Measurements from ENCODE around the gene TNIK.

The TNIK gene

GRCh38 chr3:171229173-171229572 is 231.0 kb downstream of the TNIK start:
- TF ChIP-seq CTCF (IDR thresholded peaks at IDR 0.05; ENCODE audit: borderline replicate concordance, control extremely low read depth, extremely low read depth, insufficient read depth, missing control alignments), result no peak
- no peak for DNase-seq (ENCODE audit: low spot score)
- in situ Hi-C loops (cut with MboI; ENCODE audit: low sequenced_read_pairs, unreplicated experiment), result no loop called here

- in situ Hi-C loops (cut with MboI; ENCODE audit: low sequenced_read_pairs, unreplicated experiment), result no loop called here
- TF ChIP-seq CTCF (IDR thresholded peaks at IDR 0.05; ENCODE audit: borderline replicate concordance, control extremely low read depth, extremely low read depth, insufficient read depth, missing control alignments), result no peak
- no peak for DNase-seq (ENCODE audit: low spot score)
Measured at GRCh38 chr3:171228240-171228639, 232.0 kb downstream of the TNIK start.

DNA sequence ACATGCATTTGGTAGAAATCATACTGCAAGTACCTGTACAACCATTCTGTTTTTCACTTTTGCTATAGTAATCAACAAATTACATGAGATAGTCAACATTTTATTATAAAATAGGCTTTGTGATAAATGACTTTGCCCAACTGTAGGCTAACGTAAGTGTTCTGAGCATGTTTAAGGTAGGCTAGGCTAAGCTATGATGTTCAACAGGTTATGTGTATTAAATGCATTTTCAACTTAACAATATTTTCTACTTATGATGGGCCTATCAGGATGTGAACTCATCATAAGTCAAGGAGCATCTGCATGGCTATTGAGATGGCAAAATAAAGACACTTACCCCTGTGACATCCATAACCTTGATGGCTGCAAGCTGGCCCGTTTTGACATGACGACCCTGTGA is 232.4 kb downstream of the TNIK start:
- no peak for TF ChIP-seq CTCF (IDR thresholded peaks at IDR 0.05; ENCODE audit: borderline replicate concordance, control extremely low read depth, extremely low read depth, insufficient read depth, missing control alignments)
- DNase-seq (ENCODE audit: low spot score), result no peak
- in situ Hi-C loops (cut with MboI; ENCODE audit: low sequenced_read_pairs, unreplicated experiment), result no loop called here

DNA sequence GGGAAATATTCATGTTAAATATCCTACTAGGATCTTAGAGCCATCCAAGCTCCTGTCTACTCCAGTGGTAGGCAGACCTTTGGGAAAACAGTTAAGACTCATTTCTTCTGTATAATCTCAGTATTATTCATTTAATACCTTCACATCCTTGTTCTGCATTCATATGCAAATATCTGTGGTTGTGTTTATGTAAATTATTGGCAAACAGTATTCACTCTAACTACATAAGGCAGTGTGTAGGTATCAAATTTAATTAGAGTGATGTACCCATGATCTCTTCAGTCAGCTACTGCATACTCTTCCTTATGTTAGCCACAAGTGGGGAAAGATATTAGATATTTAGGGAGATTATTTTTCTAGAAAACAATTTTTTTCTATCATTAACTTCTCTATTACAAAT is 232.8 kb downstream of the TNIK start:
- in situ Hi-C loops (cut with MboI; ENCODE audit: low sequenced_read_pairs, unreplicated experiment), result no loop called here
- no peak for DNase-seq (ENCODE audit: low spot score)
- TF ChIP-seq CTCF (IDR thresholded peaks at IDR 0.05; ENCODE audit: borderline replicate concordance, control extremely low read depth, extremely low read depth, insufficient read depth, missing control alignments), result no peak

GRCh38 chr3:171226794-171227193 is 233.4 kb downstream of the TNIK start:
- no peak for TF ChIP-seq CTCF (IDR thresholded peaks at IDR 0.05; ENCODE audit: borderline replicate concordance, control extremely low read depth, extremely low read depth, insufficient read depth, missing control alignments)
- no peak for DNase-seq (ENCODE audit: low spot score)
- in situ Hi-C loops (cut with MboI; ENCODE audit: low sequenced_read_pairs, unreplicated experiment), result no loop called here

DNA sequence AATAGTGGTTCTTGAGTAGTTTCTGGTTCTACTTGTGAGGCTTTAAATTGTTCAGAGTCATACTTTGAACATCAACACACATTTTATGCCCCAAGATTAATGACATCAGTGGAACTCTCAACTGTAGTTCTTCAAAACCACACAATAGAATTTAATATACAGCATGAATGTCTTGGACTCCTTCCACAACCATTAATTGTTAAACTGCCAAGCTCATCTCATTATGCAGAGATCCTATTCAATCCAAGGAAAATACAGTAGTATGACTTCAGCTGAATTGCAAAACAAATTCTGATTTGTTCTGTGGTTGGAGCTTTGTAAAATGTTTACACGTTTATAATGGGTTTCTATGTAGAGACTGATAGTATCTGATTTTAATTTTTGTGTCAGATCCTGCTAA is 234.5 kb downstream of the TNIK start:
- no peak for TF ChIP-seq CTCF (IDR thresholded peaks at IDR 0.05; ENCODE audit: borderline replicate concordance, control extremely low read depth, extremely low read depth, insufficient read depth, missing control alignments)
- in situ Hi-C loops (cut with MboI; ENCODE audit: low sequenced_read_pairs, unreplicated experiment), result no loop called here
- DNase-seq (ENCODE audit: low spot score), result no peak

DNA sequence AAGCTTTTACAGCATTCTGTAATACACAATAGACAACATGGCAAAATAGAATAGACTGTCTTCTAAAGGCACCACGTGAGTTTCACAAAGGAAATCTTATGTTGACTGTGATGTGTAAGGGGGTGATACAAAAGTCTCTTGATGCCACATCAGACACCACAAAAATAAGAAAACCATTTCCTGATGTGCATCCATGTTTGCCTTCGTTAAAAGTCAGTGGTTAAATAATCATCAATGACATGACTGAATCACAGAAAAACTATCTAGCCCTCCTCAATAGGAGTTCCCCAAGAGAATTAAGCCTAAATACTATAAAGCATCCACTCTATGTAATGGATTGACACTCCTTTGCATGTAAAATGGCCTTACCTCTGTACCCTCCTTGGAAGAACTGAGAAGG is 235.0 kb downstream of the TNIK start:
- no peak for TF ChIP-seq CTCF (IDR thresholded peaks at IDR 0.05; ENCODE audit: borderline replicate concordance, control extremely low read depth, extremely low read depth, insufficient read depth, missing control alignments)
- in situ Hi-C loops (cut with MboI; ENCODE audit: low sequenced_read_pairs, unreplicated experiment), result no loop called here
- no peak for DNase-seq (ENCODE audit: low spot score)

All from GM13976 (cell line).